ENCODE measurements around the gene RBBP7.

DNA sequence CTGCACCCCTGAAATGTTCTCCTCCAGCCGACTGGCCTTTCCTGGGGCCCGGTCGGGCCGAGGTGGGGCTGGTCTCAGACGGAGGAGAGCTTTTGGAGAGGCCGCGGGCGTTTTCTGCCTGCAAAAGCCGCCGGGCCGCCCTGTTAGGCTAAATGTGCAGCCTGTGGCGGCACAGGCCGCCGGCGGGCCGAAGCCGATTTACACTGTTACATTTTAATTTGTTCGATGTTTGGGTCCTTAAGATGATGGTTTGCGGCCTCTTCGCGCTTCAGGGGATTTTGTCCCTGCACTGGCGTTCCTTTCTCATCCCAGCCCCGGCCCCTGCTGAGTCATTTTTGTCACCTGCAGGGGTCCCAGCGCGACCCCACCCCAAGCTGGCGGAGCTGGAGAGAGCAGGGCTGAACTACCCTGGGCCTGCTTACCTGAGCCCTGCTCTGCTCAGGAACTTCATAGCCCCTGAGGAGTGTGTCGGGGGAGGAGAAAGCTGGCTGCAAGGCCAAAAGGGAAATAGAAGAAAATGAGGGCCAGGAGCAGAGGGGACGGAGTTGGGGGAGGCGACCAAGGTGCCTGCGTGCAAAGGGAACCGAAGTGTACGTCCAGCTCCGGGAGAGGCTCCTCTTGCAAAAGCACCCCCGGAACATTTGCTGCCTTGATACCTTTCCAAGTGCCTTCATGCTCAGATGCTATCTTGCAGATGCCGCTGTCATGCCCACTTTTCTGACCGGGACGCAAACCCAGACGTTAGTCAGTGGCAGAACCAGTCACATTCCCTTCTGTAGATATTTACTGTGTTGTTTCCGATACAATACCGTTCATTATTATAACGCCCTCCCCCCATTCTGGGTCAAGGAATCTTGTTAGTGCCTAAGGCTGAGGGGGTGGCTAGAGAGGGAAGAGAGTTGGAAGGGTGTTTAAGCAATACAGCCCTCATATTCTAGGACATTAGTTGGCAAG lies 977 bp upstream of the RBBP7 start:
- TF ChIP-seq, protein P1, sequence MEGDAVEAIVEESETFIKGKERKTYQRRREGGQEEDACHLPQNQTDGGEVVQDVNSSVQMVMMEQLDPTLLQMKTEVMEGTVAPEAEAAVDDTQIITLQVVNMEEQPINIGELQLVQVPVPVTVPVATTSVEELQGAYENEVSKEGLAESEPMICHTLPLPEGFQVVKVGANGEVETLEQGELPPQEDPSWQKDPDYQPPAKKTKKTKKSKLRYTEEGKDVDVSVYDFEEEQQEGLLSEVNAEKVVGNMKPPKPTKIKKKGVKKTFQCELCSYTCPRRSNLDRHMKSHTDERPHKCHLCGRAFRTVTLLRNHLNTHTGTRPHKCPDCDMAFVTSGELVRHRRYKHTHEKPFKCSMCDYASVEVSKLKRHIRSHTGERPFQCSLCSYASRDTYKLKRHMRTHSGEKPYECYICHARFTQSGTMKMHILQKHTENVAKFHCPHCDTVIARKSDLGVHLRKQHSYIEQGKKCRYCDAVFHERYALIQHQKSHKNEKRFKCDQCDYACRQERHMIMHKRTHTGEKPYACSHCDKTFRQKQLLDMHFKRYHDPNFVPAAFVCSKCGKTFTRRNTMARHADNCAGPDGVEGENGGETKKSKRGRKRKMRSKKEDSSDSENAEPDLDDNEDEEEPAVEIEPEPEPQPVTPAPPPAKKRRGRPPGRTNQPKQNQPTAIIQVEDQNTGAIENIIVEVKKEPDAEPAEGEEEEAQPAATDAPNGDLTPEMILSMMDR (conservative IDR thresholded peaks at IDR 0.05): no peak
- no peak for TF ChIP-seq EZH2 (IDR thresholded peaks at IDR 0.05; ENCODE audit: low read depth)
